Measurements from ENCODE around the gene DOK4.
A peak's percentile ranks its signal among the peaks of the same experiment; 100 is the strongest.
"Not testable (repeated sequence)": the region's sequence is repeated elsewhere in the genome, so short reads cannot be mapped to it uniquely, and the experiment has no call there.

DOK4 gene

GRCh38 chr16:57502048-57502775 lies 15.9 kb upstream of the DOK4 start:
- no peak for DNase-seq (ENCODE audit: low read depth, low spot score)

- no peak for DNase-seq (ENCODE audit: low read depth, low spot score)
Measured at GRCh38 chr16:57501492-57501891, 15.2 kb upstream of the DOK4 start.

GRCh38 chr16:57500578-57501111 lies 14.4 kb upstream of the DOK4 start:
- no peak for DNase-seq (ENCODE audit: low read depth, low spot score)

GRCh38 chr16:57499941-57500340 lies 13.6 kb upstream of the DOK4 start:
- not testable (repeated sequence) for DNase-seq (ENCODE audit: low read depth, low spot score)

- DNase-seq (ENCODE audit: low read depth, low spot score), result no peak
Measured at GRCh38 chr16:57498031-57498430, 11.7 kb upstream of the DOK4 start.

- DNase-seq (ENCODE audit: low read depth, low spot score), result no peak
Measured at GRCh38 chr16:57497121-57497520, 10.8 kb upstream of the DOK4 start.

- DNase-seq (ENCODE audit: low read depth, low spot score), result no peak
Measured at GRCh38 chr16:57493767-57494166, 7.5 kb upstream of the DOK4 start.

GRCh38 chr16:57489229-57489628 lies 2.9 kb upstream of the DOK4 start:
- no peak for DNase-seq (ENCODE audit: low read depth, low spot score)

- no peak for DNase-seq (ENCODE audit: low read depth, low spot score)
Measured at GRCh38 chr16:57486858-57487834, 853 bp upstream of the DOK4 start.

GRCh38 chr16:57485091-57485915 lies 990 bp downstream of the DOK4 start:
- DNase-seq (ENCODE audit: low read depth, low spot score), result no peak

GRCh38 chr16:57484515-57485005 lies 1.7 kb downstream of the DOK4 start:
- DNase-seq (ENCODE audit: low read depth, low spot score), result no peak

GRCh38 chr16:57483725-57484514 lies 2.4 kb downstream of the DOK4 start:
- DNase-seq (ENCODE audit: low read depth, low spot score), result no peak

GRCh38 chr16:57482845-57483545 lies 3.3 kb downstream of the DOK4 start:
- no peak for DNase-seq (ENCODE audit: low read depth, low spot score)

- no peak for DNase-seq (ENCODE audit: low read depth, low spot score)
Measured at GRCh38 chr16:57481421-57481820, 4.9 kb downstream of the DOK4 start.

- DNase-seq (ENCODE audit: low read depth, low spot score), result no peak
Measured at GRCh38 chr16:57480754-57481230, 5.5 kb downstream of the DOK4 start.

GRCh38 chr16:57479976-57480753 lies 6.1 kb downstream of the DOK4 start:
- no peak for DNase-seq (ENCODE audit: low read depth, low spot score)

- DNase-seq (ENCODE audit: low read depth, low spot score), result peak; percentile 36
Measured at GRCh38 chr16:57479205-57479975, 6.9 kb downstream of the DOK4 start.
